Loucy (cell line): ENCODE data around the gene ZFP3.

Experiments used
- CTCF ChIP-seq: fragments of 200-600 bp; sonication (generic); conservative IDR thresholded peaks from 2 replicates; pipeline ENCODE4 v1.5.1; 2014; ENCODE audit warnings: mild to moderate bottlenecking, antibody characterized with exemption, low read length
- EZH2phosphoT487 ChIP-seq: fragments of 200-600 bp; IDR thresholded peaks from 2 replicates; pipeline ENCODE4 v1.6.1; 2018; ENCODE audit warnings: antibody characterized with exemption, mild to moderate bottlenecking, moderate library complexity, borderline replicate concordance

- TF ChIP-seq CTCF: no peak
- no peak for TF ChIP-seq EZH2phosphoT487
These were observed 21.0 kb downstream of the ZFP3 start for GRCh38 chr17:5099271-5099670.
